ENCODE measurements around the gene DOK3. TPM values are rescaled to one million over a fixed set of nuclear protein-coding genes. Genes with fewer than 3 reads are reported as not detected.

Gene DOK3
- total RNA-seq, 1 experiment from 2014 or later: 8.0 TPM

GRCh38 chr5:177505075-177505474 is 4.6 kb downstream of the DOK3 start:
- Histone ChIP-seq H3K9me3 (ENCODE audit: control insufficient read depth in 1 of 2, insufficient read depth in 1 of 2, low read depth in 1 of 2, low read length in 2 of 2) (no peaks in the 10 kb centered on the region), H3K27ac (ENCODE audit: low read depth, low read length) (no peak overlapping the region), H3K79me2 (ENCODE audit: insufficient read depth, low read length) (no peaks in the 10 kb centered on the region), H3K9me2 (ENCODE audit: insufficient read depth) (no peaks in the 10 kb centered on the region), H2AFZ (ENCODE audit: low read depth, low read length, poor library complexity, severe bottlenecking) (no peak overlapping the region), H3K4me1 (ENCODE audit: control insufficient read depth in 1 of 2, insufficient read depth in 2 of 2, low read length in 2 of 2) (peaks cover 4 to 11% of the 10 kb centered on the region in 2 experiments; a peak in 3 of 4 replicates), H3K4me3 (replicated peaks in 1 of 2; ENCODE audit: low read depth in 1 of 2, low read length in 2 of 2) (no peak overlapping the region), H3K9ac (ENCODE audit: low read length) (no peak overlapping the region), H4K20me1 (ENCODE audit: insufficient read depth) (no peaks in the 10 kb centered on the region), H3K4me2 (ENCODE audit: low read length) (no peak overlapping the region), H3K27me3 (ENCODE audit: insufficient read depth, low read length) (no peaks in the 10 kb centered on the region), H3K36me3 (ENCODE audit: control insufficient read depth in 1 of 2, insufficient read depth in 2 of 2, low read length in 2 of 2) (no peaks in the 10 kb centered on the region)
- RAD21 ChIA-PET (ENCODE audit: low non-redundant PET in 1 of 2, low total read pairs in 2 of 2, uncharacterized antibody in 2 of 2, unreplicated experiment in 2 of 2): no interaction called here
- no peak for ATAC-seq
- POLR2A ChIA-PET: no interaction called here
- intact Hi-C loops (cut with micrococcal nuclease): no loop called here
- TF ChIP-seq JUND (IDR thresholded peaks at IDR 0.05): no peak
- TF ChIP-seq CEBPB (IDR thresholded peaks at IDR 0.05; ENCODE audit: low read depth): no peak
- no peak for TF ChIP-seq EZH2phosphoT487 (IDR thresholded peaks at IDR 0.05; ENCODE audit: borderline replicate concordance)
- TF ChIP-seq YY1 (IDR thresholded peaks at IDR 0.05; ENCODE audit: extremely low read depth, insufficient replicate concordance, low read depth, low read length): no peak
- TF ChIP-seq ZNF274 (IDR thresholded peaks at IDR 0.05; ENCODE audit: low read depth, low read length): no peak
- TF ChIP-seq POLR2AphosphoS5 (IDR thresholded peaks at IDR 0.05; ENCODE audit: low read depth, low read length): no peak
- no TSS peak for BruUV-seq (replicated peaks)
- no peak for DNase-seq (ENCODE audit: low read depth, low spot score)
- CTCF ChIA-PET: no interaction called here

GRCh38 chr5:177504086-177505056 is 5.3 kb downstream of the DOK3 start:
- Histone ChIP-seq H3K4me1 (ENCODE audit: control insufficient read depth in 1 of 2, insufficient read depth in 2 of 2, low read length in 2 of 2) (peaks cover 4 to 11% of the 10 kb centered on the region in 2 experiments; a peak in 3 of 4 replicates), H2AFZ (ENCODE audit: low read depth, low read length, poor library complexity, severe bottlenecking) (no peak overlapping the region), H3K9ac (ENCODE audit: low read length) (no peak overlapping the region), H3K9me2 (ENCODE audit: insufficient read depth) (no peaks in the 10 kb centered on the region), H3K27me3 (ENCODE audit: insufficient read depth, low read length) (no peaks in the 10 kb centered on the region), H3K36me3 (ENCODE audit: control insufficient read depth in 1 of 2, insufficient read depth in 2 of 2, low read length in 2 of 2) (no peaks in the 10 kb centered on the region), H3K27ac (ENCODE audit: low read depth, low read length) (no peak overlapping the region), H3K79me2 (ENCODE audit: insufficient read depth, low read length) (no peaks in the 10 kb centered on the region), H3K4me2 (ENCODE audit: low read length) (no peak overlapping the region), H3K4me3 (replicated peaks in 1 of 2; ENCODE audit: low read depth in 1 of 2, low read length in 2 of 2) (no peak overlapping the region), H4K20me1 (ENCODE audit: insufficient read depth) (no peaks in the 10 kb centered on the region), H3K9me3 (ENCODE audit: control insufficient read depth in 1 of 2, insufficient read depth in 1 of 2, low read depth in 1 of 2, low read length in 2 of 2) (no peaks in the 10 kb centered on the region)
- intact Hi-C loops (cut with micrococcal nuclease): loop anchor here (5.0 kb wide), 1 partner anchor 202 kb away; the partner anchor contains the start of genes PRELID1 and RAB24
- ATAC-seq (no peak), DNase-seq (ENCODE audit: low read depth, low spot score) (no peak)
- POLR2A ChIA-PET: no interaction called here
- CTCF ChIA-PET: no interaction called here
- no TSS peak for BruUV-seq (replicated peaks)
- RAD21 ChIA-PET (ENCODE audit: low non-redundant PET in 1 of 2, low total read pairs in 2 of 2, uncharacterized antibody in 2 of 2, unreplicated experiment in 2 of 2): no interaction called here
- no peak for TF ChIP-seq RAD21 (IDR thresholded peaks at IDR 0.05; ENCODE audit: low read depth)
- no peak for TF ChIP-seq EZH2phosphoT487 (IDR thresholded peaks at IDR 0.05; ENCODE audit: borderline replicate concordance)
- TF ChIP-seq POLR2AphosphoS5 (IDR thresholded peaks at IDR 0.05; ENCODE audit: low read depth, low read length): no peak
- no peak for TF ChIP-seq TCF7L2 (IDR thresholded peaks at IDR 0.05; ENCODE audit: borderline replicate concordance, extremely low read depth, insufficient read depth, insufficient read length)
- no peak for TF ChIP-seq EZH2 (IDR thresholded peaks at IDR 0.05)
- TF ChIP-seq EGR1 (IDR thresholded peaks at IDR 0.05; ENCODE audit: low read depth): no peak
- no peak for TF ChIP-seq SRF (IDR thresholded peaks at IDR 0.05; ENCODE audit: low read depth)
- TF ChIP-seq ZBTB33 (IDR thresholded peaks at IDR 0.05; ENCODE audit: extremely low read depth, insufficient replicate concordance, low read length): no peak
- no peak for TF ChIP-seq CEBPB (IDR thresholded peaks at IDR 0.05; ENCODE audit: low read depth)
- TF ChIP-seq MAX (IDR thresholded peaks at IDR 0.05): no peak
